H1 (cell line): Measurements from ENCODE around the gene MBTPS1.

Experiments used
- CTCF ChIP-seq, 3 experiments: IDR thresholded peaks; 1 replicate in 2 of 3; 2 replicates in 1 of 3; pipeline versions ENCODE4 v1.5.1 to v1.6.1; 2011; ENCODE audit warnings: low read length in 3 of 3, mild to moderate bottlenecking in 3 of 3, inconsistent platforms in 2 of 3, low read depth in 1 of 3, moderate library complexity in 1 of 3; ENCODE audit not compliant: insufficient read depth in 1 of 3; ENCODE audit errors: control extremely low read depth in 1 of 3
- EZH2 ChIP-seq: fragments of 200-600 bp; sonication (generic); IDR thresholded peaks from 2 replicates; pipeline ENCODE4 v1.7.1; 2012; ENCODE audit warnings: low read depth, mild to moderate bottlenecking, moderate library complexity, low read length, inconsistent platforms; ENCODE audit not compliant: severe bottlenecking
- RBBP5 ChIP-seq: IDR thresholded peaks from 2 replicates; pipeline ENCODE4 v1.7.1; 2012; ENCODE audit warnings: low read depth, mild to moderate bottlenecking, inconsistent platforms, low read length, moderate library complexity, borderline replicate concordance
- RNF2 ChIP-seq: fragments of 200-900, 300-1000 bp; sonication (generic); IDR thresholded peaks from 2 replicates; pipeline ENCODE4 v1.7.1; 2016; ENCODE audit warnings: borderline replicate concordance, low read depth, mild to moderate bottlenecking, antibody characterized with exemption, low read length; ENCODE audit not compliant: poor library complexity, severe bottlenecking; ENCODE audit errors: missing control alignments
- SIX5 ChIP-seq: IDR thresholded peaks from 2 replicates; pipeline ENCODE4 v1.6.1; 2011; ENCODE audit warnings: mild to moderate bottlenecking, low read depth, low read length
- SP2 ChIP-seq: IDR thresholded peaks from 2 replicates; pipeline ENCODE4 v1.6.1; 2012; ENCODE audit warnings: mild to moderate bottlenecking, low read length, inconsistent platforms
- TBP ChIP-seq: IDR thresholded peaks from 2 replicates; pipeline ENCODE4 v1.6.1; 2011; ENCODE audit warnings: low read depth, low read length, improper control_type of control experiment
- USF2 ChIP-seq: IDR thresholded peaks from 2 replicates; pipeline ENCODE4 v1.6.1; 2011; ENCODE audit warnings: low read length, improper control_type of control experiment

GRCh38 chr16:84165746-84166145 is 49.0 kb upstream of the MBTPS1 start:
- TF ChIP-seq SP2 (no peak), EZH2 (no peak), SIX5 (no peak), USF2 (no peak), RNF2 (no peak), RBBP5 (no peak), TBP (no peak), CTCF (IDR thresholded peaks at IDR 0.05; ENCODE audit: control extremely low read depth in 1 of 3, insufficient read depth in 1 of 3, low read depth in 1 of 3, low read length in 3 of 3) (no peak)
